D341Med (cell line): ENCODE data around the gene MPC2.
"Not testable (repeated sequence)": the region's sequence is repeated elsewhere in the genome, so short reads cannot be mapped to it uniquely, and the experiment has no call there.

Experiments used
- DNase-seq: peaks from one replicate; pipeline ENCODE4 v3.0.0; 2012; ENCODE audit warnings: low spot score

The MPC2 gene

GRCh38 chr1:167934426-167935215, 2.3 kb downstream of the MPC2 start:
- no peak for DNase-seq

GRCh38 chr1:167933788-167934187, 3.1 kb downstream of the MPC2 start:
- no peak for DNase-seq

GRCh38 chr1:167929725-167930124, 7.1 kb downstream of the MPC2 start:
- DNase-seq: no peak

GRCh38 chr1:167928919-167929318, 8.0 kb downstream of the MPC2 start:
- DNase-seq: not testable (repeated sequence)

GRCh38 chr1:167928457-167928852, 8.4 kb downstream of the MPC2 start:
- no peak for DNase-seq

- no peak for DNase-seq
Observed at GRCh38 chr1:167927046-167927754, 9.7 kb downstream of the MPC2 start.

- no peak for DNase-seq
Observed at GRCh38 chr1:167926486-167926997, 10.3 kb downstream of the MPC2 start.

- no peak for DNase-seq
Observed at GRCh38 chr1:167924543-167925231, 12.2 kb downstream of the MPC2 start.

GRCh38 chr1:167924102-167924501, 12.8 kb downstream of the MPC2 start:
- no peak for DNase-seq

- no peak for DNase-seq
Observed at GRCh38 chr1:167923324-167924056, 13.4 kb downstream of the MPC2 start.

GRCh38 chr1:167922611-167923074, 14.2 kb downstream of the MPC2 start:
- DNase-seq: no peak

- DNase-seq: no peak
Observed at GRCh38 chr1:167922023-167922422, 14.8 kb downstream of the MPC2 start.

GRCh38 chr1:167916766-167917511, 19.9 kb downstream of the MPC2 start:
- no peak for DNase-seq

- DNase-seq: no peak
Observed at GRCh38 chr1:167915569-167915968, 21.3 kb downstream of the MPC2 start.

GRCh38 chr1:167913895-167914496, 22.9 kb downstream of the MPC2 start, which contains the start of gene ADCY10:
Gene ADCY10 (minus strand): TSS chr1:167914134. CDS start chr1:167905140, 8,994 bp downstream.
- DNase-seq: no peak

- no peak for DNase-seq
Observed at GRCh38 chr1:167912294-167912693, 24.6 kb downstream of the MPC2 start.

GRCh38 chr1:167911413-167911812, 25.5 kb downstream of the MPC2 start:
- DNase-seq: no peak

GRCh38 chr1:167910530-167910929, 26.3 kb downstream of the MPC2 start:
- DNase-seq: no peak

- no peak for DNase-seq
Observed at GRCh38 chr1:167909691-167910180, 27.1 kb downstream of the MPC2 start.

- DNase-seq: no peak
Observed at GRCh38 chr1:167905671-167906070, 31.2 kb downstream of the MPC2 start.
